Coronary artery (tissue), 2 donors: Measurements from ENCODE around the gene IRAK3.

Experiments
- DNase-seq: peaks from one replicate; pipeline ENCODE4 v3.0.0-alpha.2; 2017; ENCODE audit warnings: low spot score
- H3K27ac ChIP-seq, 2 donors: fragments of 200-600 bp; sonication (generic); one replicate each; pipeline ENCODE4 v1.5.1; 2016 to 2019
- H3K4me3 ChIP-seq: fragments of 200-600 bp; sonication (generic); 2 replicates; pipeline ENCODE4 v1.5.1; 2016; ENCODE audit warnings: mild to moderate bottlenecking, moderate library complexity
- CTCF ChIP-seq: fragments of 200-600 bp; sonication (generic); IDR thresholded peaks from one replicate; pipeline ENCODE4 v1.5.1; 2019; ENCODE audit warnings: antibody characterized with exemption

The IRAK3 gene

GRCh38 chr12:66268562-66268961, 79.5 kb downstream of the IRAK3 start:
- Histone ChIP-seq H3K27ac (no peak overlapping the region), H3K4me3 (no peak overlapping the region)
- no peak for TF ChIP-seq CTCF
- DNase-seq: no peak

- Histone ChIP-seq H3K4me3 (no peak overlapping the region), H3K27ac (peak overlapping the region in 1 of 2 donors; percentile 21)
- DNase-seq: no peak
- no peak for TF ChIP-seq CTCF
These were observed 80.1 kb downstream of the IRAK3 start for GRCh38 chr12:66269142-66269541.

GRCh38 chr12:66269757-66270383, 80.9 kb downstream of the IRAK3 start:
- peak overlapping the region in 1 of 2 donors; percentile 21 for H3K27ac ChIP-seq
- DNase-seq: no peak
- TF ChIP-seq CTCF: peak; percentile 43
- no peak overlapping the region for H3K4me3 ChIP-seq

- Histone ChIP-seq H3K4me3 (no peak overlapping the region), H3K27ac (no peak overlapping the region)
- no peak for TF ChIP-seq CTCF
- no peak for DNase-seq
These were observed 81.6 kb downstream of the IRAK3 start for GRCh38 chr12:66270613-66271012.

- H3K4me3 ChIP-seq: no peak overlapping the region
- H3K27ac ChIP-seq: no peak overlapping the region
- no peak for TF ChIP-seq CTCF
- no peak for DNase-seq
These were observed 83.6 kb downstream of the IRAK3 start for GRCh38 chr12:66272650-66273049.

GRCh38 chr12:66273147-66273546, 84.1 kb downstream of the IRAK3 start:
- TF ChIP-seq CTCF: no peak
- no peak for DNase-seq
- Histone ChIP-seq H3K27ac (no peak overlapping the region), H3K4me3 (no peak overlapping the region)

GRCh38 chr12:66275040-66275439, 86.0 kb downstream of the IRAK3 start:
- Histone ChIP-seq H3K4me3 (no peak overlapping the region), H3K27ac (no peak overlapping the region)
- TF ChIP-seq CTCF: no peak
- no peak for DNase-seq
